Stimulated activated CD4-positive, alpha-beta T cell treated with anti-CD3 and anti-CD28 coated beads, Interleukin-4, amount 100 ng/mL, for 4 hours (primary cell): ENCODE results near the gene RPLP1.
A peak's percentile ranks its signal among the peaks of the same experiment; 100 is the strongest.

ENCODE experiments used
- DNase-seq, 2 experiments: peaks; one replicate each; pipeline ENCODE4 v3.0.0-alpha.2; 2020

Gene RPLP1

GRCh38 chr15:69472046-69472445 lies 19.4 kb downstream of the RPLP1 start:
- DNase-seq: no peak

DNA sequence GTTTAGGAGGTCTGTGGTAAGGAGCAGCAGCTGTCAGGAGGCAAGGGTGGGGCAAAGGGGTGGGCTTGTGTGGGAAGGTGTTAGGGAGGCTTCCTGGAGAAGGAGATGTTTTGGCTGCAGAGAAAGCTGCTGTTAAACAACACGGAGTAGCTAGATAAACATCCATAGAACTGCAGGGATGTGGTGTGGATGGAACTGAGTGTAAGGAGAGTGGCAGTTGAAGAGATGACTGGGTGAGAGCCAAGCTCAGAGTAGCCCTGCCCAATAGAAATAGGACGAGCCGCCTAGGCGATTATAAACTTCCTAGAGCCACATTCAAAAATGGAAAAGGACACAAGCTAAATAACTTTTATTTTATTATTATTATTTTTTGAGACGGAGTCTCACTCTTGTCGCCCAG lies 19.9 kb downstream of the RPLP1 start:
- DNase-seq: no peak

GRCh38 chr15:69474291-69474690 lies 21.7 kb downstream of the RPLP1 start:
- DNase-seq: no peak

DNA sequence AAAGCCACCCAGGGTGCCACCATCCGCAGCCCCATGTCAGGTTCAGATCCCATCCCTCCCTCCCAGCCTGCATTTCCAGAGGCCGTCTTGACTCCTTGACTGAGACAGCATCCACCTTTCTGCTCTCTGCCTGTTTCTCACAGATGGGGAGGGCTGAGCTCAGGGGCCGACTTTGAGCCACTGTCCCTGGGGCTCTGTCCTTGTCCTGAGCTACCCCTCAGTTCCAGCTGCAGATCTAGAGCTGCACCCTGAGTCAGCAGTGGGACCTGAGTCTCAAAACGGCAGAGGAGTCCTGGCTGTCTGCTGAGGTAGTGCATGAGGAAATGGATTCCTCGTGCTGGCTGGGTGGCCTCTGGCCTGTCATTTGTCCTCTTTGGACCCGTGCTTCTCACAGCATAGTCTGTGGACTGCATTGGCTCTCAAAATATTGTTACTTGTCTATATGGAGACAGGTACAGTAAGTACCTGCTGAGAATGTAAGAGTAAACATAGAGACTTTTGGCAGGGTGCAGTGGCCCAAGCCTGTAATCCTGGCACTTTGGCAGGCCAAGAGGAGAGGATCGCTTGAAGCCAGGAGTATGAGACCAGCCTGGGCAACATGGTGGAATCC lies 22.3 kb downstream of the RPLP1 start:
- no peak for DNase-seq

DNA sequence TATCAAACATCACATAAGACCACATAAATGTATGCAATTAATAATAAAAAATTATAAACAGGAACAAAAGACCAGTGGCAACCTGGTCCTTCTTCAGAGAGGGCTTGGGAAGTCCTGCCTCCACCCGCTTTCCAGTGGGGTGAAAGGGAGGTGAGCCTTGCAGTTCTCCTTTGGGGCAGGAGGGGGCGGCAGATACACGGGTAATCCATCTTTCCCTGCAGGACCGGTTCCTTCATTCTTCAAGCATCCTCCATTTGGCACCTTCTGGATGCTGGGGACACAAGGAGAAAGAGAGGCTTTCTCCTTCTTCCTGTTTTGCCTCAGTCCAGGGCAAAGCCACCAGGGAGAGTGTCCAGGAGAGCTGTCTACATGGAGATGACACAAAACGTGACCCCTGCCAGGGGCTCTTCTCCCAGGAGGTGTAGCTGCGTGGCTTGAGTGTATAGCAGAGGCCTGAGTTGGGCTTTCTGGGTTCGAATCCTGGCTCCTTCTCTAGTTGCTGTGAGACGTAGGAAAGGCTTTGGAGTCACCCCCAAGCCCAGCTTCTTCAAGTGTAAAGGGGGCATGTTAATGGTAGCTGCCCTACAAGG lies 23.2 kb downstream of the RPLP1 start:
- DNase-seq: peak; percentile 58 to 69

DNA sequence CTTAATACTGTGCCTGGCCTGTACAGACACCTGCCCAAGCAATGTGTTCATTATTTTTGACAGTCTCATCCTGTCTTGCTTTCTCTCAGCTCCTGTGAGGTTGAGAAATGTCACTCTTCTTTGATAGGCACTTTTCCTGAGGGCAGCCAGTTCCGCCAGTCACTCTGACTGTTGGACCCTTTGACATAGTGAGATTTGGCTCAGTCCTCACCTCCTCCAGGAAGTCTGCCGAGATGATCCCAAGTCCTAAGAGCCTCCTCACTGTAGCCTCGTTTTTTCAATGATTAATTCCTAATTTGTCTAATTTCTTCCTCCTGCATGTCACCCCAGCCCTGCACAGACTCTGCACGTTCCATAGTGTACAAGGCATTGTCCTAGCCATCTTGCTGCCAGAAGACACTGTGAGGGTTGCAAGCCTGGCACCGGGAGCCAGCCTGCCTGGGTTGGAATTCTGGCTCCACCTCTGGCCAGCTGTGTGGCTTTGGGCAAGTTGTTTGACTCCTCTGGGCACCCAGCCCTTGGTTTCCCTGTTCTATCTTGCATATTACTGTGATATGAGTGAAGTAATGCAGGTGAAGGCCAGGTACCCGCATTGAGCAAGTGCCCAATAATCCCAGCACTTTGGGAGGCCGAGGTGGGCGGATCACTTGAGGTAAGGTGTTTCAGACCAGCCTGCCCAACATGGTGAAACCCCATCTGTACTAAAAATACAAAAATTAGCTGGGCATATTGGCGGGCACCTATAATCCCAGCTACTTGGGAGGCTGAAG lies 24.3 kb downstream of the RPLP1 start:
- no peak for DNase-seq

DNA sequence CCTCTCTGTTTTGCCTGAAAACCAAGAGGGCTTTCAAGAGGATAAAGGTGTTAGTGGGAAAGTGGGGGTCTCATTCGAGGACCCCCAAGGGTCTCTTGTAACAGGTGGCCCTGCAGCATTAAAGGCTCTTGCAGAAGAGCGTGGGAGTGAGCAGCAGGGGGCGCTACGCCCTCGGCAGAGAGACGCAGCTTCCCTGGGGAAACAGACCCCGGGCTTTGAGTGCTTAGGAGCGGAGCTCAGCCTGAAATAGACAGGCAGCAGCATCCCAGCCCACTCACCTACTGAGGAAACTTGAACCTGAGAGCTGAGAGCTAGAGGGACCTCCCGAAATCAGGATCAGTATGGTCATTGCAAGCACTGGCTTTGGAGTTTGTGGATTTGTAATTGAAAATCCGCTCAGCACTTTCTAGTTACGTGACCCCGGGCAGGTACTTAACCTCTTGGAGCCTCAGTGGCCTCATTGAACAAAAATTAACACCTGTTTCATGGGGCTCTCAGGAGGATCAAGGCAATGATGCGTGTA lies 25.7 kb downstream of the RPLP1 start:
- peak; percentile 29 to 52 for DNase-seq

DNA sequence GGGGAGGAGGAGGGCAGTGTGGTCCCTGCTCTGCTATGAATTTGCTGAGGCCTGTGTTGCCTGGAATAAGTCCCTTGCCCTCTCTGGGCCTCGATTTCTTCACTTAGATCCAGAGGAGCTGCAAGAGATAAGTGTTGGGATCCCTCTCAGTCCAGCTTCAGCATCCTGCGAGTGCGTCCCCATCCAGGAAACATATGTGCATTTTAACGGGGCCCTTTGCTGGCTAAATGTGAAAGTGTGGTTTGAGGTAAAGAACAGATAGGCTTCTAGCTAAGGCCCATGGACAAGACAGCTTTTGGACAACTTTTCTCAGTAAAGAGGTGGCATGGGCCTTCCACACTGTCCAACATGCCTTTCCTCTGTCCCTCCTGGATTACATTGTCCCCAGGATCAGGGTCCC lies 26.5 kb downstream of the RPLP1 start:
- DNase-seq: no peak

- no peak for DNase-seq
These were observed 27.4 kb downstream of the RPLP1 start for GRCh38 chr15:69479971-69480370.

DNA sequence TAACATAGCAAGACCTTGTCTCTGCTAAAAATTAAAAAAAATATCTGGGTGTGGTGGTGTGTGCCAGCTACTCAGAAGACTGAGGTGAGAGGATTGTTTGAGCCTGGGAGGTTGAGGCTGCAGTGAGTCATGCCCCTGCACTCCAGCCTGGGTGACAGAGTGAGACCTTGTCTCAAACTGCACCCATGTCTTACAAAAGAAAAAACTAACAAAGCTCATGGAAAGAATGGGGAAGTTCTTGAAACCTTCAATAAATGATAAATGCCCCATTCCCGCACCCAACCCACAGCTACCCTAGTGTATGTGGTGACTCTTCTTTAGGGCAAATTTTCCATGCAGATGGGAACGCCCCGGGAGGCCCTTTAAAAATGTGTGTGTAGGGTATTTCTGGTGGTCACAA lies 28.3 kb downstream of the RPLP1 start:
- no peak for DNase-seq

- no peak for DNase-seq
These were observed 30.2 kb downstream of the RPLP1 start for GRCh38 chr15:69482686-69483256.

DNA sequence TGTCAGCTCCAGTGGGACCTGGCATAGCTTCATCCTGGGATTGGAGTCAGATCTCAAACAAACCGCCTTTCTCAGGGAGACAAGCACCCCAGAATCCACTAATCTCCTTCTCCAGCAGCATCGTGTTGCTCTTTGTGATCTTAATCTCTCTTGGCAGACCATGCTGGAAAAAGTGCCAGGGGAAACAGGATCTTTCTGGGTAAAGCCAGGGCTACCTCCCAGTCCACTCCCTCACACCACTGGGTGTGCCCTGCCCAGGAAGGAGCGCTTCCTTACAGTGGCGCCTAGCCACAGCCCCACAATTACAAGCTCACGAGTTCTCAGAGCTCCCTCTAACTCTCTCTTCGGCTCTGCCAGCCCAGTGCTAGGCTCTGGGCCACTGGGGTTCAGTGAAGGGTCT lies 32.2 kb downstream of the RPLP1 start:
- DNase-seq: no peak

DNA sequence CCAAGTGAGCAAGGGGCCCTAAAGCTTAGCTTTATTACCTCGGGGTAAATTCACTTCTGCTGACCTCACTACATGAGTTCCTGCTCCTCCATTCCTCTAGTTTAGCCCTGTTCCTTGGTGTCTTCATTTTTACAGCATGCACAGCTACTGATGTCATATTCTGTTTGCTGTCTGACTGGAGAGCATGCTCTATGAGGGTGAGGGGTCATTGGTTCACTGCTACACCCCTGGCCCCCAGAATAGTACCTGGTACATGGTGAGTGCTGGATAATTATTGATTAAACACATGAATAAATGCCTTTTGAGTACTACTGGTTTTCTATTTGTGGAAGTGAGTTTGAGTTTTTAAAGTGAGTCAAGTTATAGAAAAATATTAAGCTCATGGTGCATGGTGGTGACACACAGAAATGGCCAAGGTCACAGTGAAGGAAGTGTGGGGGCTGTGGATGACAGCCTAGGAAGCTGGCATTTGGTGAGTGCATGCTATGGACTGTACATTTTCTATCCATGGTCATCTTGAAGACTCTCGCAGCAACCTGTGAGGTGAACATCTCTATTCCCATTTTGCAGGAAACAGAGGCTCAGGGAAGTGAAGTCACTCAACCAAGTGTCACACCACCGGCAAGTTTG lies 34.0 kb downstream of the RPLP1 start:
- DNase-seq: no peak

- DNase-seq: no peak
These were observed 36.5 kb downstream of the RPLP1 start for GRCh38 chr15:69489073-69489571.

DNA sequence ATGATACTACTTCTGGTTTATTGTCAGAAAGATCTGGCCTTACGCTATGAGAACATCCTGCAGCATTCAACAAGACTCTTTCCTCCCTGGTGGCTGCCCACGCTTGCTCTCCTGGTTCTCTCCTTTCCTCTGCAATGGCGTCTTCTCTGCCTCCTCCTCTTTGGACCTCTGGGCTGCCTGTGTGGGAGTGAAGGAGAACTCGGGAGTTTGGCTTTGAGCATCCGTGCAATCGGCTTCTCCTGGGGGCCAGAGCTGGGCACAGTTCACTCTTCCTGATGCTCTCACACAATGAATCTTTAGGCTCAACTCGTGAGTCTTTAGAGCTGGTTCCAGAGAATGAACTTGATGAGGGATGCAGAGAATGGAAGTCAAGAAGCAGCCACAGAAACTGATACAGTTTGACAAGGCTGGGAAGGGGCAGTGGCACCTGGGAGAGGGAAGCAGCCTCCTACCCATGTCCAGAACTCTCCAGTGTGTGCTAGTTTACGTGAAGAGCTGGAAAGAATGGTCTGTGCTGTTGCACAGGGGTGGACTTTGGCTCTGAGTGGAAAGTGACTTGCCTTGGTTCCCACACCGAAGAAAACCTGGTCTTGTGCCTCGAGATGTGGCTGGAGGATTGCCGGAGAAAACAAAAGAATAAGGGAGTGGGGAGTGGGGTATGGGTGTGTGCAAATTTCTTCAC lies 37.9 kb downstream of the RPLP1 start:
- DNase-seq: no peak

DNA sequence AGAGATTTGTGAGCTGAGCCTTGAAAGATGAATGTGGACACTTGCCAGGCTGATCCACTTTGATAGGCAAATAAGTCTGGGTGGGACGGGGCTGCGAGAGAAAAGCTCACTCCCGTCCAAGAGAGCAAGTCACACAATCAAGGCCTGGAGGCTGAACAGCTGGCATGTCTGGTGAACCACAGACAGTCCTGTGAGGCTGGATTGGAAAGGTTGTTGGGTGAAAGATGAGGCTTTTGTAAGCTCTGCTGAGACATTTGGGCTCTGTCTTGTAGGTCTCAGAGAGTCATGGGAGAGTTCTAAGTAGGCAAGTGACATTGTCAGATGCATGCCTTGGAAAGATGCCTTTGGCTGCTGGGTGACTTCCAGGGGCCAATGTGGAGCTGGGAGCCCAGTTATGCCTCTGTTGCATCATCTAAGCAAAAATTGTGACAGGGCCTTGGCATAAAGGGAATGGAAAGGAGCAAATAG lies 38.5 kb downstream of the RPLP1 start:
- no peak for DNase-seq

DNA sequence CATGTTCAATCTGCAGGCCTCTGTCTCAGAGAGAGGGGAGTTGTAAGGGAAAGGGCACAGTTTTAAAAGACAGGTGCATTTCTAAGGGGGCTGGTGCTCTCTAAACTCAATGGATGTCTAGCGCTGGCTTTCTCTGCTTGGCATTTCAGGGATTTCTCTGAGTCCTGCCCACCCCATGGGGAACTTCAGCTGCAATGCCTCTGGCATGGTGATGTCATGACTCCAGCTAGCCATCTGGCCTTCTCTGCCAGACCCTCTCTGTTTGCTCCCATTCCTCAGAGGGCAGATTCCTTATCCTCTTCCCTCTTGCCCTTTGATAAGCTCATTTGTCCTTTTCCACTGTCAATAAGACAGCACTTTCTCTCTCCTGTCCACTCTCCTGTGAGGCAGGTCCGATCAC lies 40.8 kb downstream of the RPLP1 start:
- DNase-seq: no peak

DNA sequence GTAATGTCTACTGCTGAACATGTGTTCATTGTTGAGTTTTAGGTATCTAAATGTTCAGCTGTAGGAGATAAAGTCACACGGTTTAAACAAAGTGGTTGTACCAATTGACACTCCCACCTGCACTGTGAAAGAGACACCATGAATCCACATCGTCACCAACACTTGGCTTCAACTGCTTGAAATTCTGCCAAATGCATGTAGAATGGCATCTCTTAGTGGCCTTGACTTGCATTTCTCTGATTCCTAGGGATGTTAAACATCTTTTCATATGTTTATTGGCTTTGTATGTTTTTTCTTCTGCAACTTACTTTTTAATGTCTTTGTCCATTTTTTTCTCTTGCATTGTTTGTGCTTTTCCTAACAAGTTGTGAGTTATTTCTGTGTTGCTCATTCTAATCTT lies 43.4 kb downstream of the RPLP1 start:
- no peak for DNase-seq

- no peak for DNase-seq
These were observed 44.5 kb downstream of the RPLP1 start for GRCh38 chr15:69497076-69497475.

GRCh38 chr15:69497667-69498066 lies 45.0 kb downstream of the RPLP1 start:
- DNase-seq: no peak

GRCh38 chr15:69498282-69498681 lies 45.7 kb downstream of the RPLP1 start:
- no peak for DNase-seq

DNA sequence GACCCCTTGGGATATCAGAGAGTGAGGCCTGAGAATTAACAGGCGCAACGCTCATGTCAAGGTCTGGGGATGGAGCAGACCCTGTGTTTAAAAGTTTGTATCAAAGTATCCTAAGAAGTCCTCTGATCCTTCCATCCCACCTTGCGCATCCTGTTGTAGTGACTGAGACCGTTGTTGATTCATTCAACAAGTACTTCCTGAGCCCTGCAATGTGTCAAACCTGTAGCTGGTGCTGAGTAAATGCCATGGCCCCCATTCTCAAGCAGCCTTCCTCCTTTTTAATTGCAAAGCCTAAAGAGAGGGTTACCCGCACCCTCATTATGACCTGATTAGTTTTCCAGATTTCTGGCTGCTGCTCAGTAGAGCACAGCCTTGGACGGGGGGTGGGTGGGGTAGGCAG lies 46.4 kb downstream of the RPLP1 start:
- no peak for DNase-seq
